Sigmoid colon (tissue), 4 donors: ENCODE measurements around the gene ADAMTS12.

ENCODE experiments used
- CTCF ChIP-seq, 4 experiments: fragments of 450-650 bp in 3 of 4; fragments of 200-600 bp in 1 of 4; IDR thresholded peaks; one replicate each; pipeline ENCODE4 v1.5.1; 2016 to 2019; ENCODE audit warnings: antibody characterized with exemption in 4 of 4, mild to moderate bottlenecking in 3 of 4, moderate library complexity in 2 of 4
- POLR2AphosphoS5 ChIP-seq, 4 donors: sonication (generic); formaldehyde crosslinking; IDR thresholded peaks; one replicate each; pipeline ENCODE4 v1.6.1; 2017; ENCODE audit warnings: antibody characterized with exemption in 4 of 4

- TF ChIP-seq CTCF (IDR thresholded peaks at IDR 0.05) (no peak), POLR2AphosphoS5 (IDR thresholded peaks at IDR 0.05) (no peak)
These were observed 373 bp downstream of the ADAMTS12 start for GRCh38 chr5:33891446-33891787.
